Measurements from ENCODE around the gene ANKRD34C. TPM values are rescaled to one million over a fixed set of nuclear protein-coding genes. Genes with fewer than 3 reads are reported as not detected.

Gene ANKRD34C
- total RNA-seq, 2 experiments from 2014 or later = not detected

DNA sequence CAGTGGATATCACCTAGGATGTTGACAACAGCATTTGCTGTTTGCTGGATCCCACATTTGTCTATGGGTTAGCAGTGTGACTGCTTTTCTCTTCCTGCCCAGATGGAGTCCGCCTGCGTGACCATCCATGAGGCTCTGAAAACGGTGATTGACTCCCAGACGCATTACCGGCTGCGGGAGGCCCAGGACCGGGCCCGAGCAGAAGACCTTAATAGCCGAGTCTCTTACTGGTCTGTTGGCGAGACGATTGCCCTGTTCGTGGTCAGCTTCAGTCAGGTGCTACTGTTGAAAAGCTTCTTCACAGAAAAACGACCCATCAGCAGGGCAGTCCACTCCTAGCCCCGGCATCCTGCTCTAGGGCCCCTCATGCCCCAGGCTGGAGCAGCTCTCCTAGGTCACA, 39.4 kb downstream of the ANKRD34C start:
- Histone ChIP-seq H3K27ac (ENCODE audit: low read depth in 1 of 2, low read length in 2 of 2) (no peak overlapping the region), H3K27me3 (ENCODE audit: control insufficient read depth in 1 of 2, insufficient read depth in 2 of 2, low read length in 2 of 2) (no peaks in the 10 kb centered on the region), H3K4me1 (ENCODE audit: insufficient read depth, low read length) (no peaks in the 10 kb centered on the region), H3K36me3 (ENCODE audit: insufficient read depth, low read length) (peaks cover 64% of the 10 kb centered on the region), H3K4me3 (ENCODE audit: low read length) (no peak overlapping the region), H3K9me3 (ENCODE audit: control insufficient read depth in 1 of 2, insufficient read depth in 1 of 2, low read length in 2 of 2) (no peaks in the 10 kb centered on the region)
- intact Hi-C loops (cut with DNase I, micrococcal nuclease) = no loop called here
- H3K36me3 Mint-ChIP-seq (ENCODE audit: low read depth) = peaks cover 94% of the 10 kb centered on the region
- no peak overlapping the region for H3K4me3 Mint-ChIP-seq
- no peak overlapping the region for H3K27ac Mint-ChIP-seq
- ChIA-PET CTCF (no interaction called here), POLR2A (no interaction called here)
- H3K4me1 Mint-ChIP-seq (ENCODE audit: low read depth) = peaks cover 24% of the 10 kb centered on the region
- no peak for ATAC-seq (ENCODE audit: poor library complexity)
- no peaks in the 10 kb centered on the region for H3K27me3 Mint-ChIP-seq
- no peak for DNase-seq
- no peaks in the 10 kb centered on the region for H3K9me3 Mint-ChIP-seq
- TF ChIP-seq, protein P1, sequence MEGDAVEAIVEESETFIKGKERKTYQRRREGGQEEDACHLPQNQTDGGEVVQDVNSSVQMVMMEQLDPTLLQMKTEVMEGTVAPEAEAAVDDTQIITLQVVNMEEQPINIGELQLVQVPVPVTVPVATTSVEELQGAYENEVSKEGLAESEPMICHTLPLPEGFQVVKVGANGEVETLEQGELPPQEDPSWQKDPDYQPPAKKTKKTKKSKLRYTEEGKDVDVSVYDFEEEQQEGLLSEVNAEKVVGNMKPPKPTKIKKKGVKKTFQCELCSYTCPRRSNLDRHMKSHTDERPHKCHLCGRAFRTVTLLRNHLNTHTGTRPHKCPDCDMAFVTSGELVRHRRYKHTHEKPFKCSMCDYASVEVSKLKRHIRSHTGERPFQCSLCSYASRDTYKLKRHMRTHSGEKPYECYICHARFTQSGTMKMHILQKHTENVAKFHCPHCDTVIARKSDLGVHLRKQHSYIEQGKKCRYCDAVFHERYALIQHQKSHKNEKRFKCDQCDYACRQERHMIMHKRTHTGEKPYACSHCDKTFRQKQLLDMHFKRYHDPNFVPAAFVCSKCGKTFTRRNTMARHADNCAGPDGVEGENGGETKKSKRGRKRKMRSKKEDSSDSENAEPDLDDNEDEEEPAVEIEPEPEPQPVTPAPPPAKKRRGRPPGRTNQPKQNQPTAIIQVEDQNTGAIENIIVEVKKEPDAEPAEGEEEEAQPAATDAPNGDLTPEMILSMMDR (IDR thresholded peaks at IDR 0.05) = no peak

DNA sequence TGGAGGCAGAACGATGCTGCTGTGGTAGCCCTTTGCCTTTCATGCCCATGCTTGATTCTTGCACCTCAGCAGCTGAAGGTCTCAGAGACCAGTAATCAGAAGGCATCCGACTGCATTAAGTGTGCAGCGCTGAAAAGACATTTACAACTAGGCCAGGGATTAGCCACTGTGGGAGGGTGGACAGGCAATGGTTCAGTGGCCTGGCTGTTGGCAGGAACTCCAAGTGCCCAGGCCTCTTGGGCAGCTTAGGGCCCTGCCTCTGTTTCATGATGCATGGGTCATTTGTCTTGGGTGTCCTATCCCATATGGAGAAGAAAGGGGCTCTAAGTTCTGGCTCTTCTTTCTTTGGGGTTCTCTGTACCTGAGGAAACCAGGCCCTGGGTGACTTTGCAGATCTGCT, 39.8 kb downstream of the ANKRD34C start:
- intact Hi-C loops (cut with DNase I, micrococcal nuclease) = no loop called here
- ChIA-PET CTCF (no interaction called here), POLR2A (no interaction called here)
- TF ChIP-seq, protein P1 (IDR thresholded peaks at IDR 0.05) = no peak
- H3K27ac Mint-ChIP-seq = no peak overlapping the region
- no peaks in the 10 kb centered on the region for H3K9me3 Mint-ChIP-seq
- no peaks in the 10 kb centered on the region for H3K4me1 ChIP-seq (ENCODE audit: insufficient read depth, low read length)
- DNase-seq (no peak), ATAC-seq (ENCODE audit: poor library complexity) (no peak)
- H3K27me3 ChIP-seq (ENCODE audit: control insufficient read depth in 1 of 2, insufficient read depth in 2 of 2, low read length in 2 of 2) = no peaks in the 10 kb centered on the region
- no peak overlapping the region for H3K4me3 ChIP-seq (ENCODE audit: low read length)
- no peak overlapping the region for H3K4me3 Mint-ChIP-seq
- peaks cover 94% of the 10 kb centered on the region for H3K36me3 Mint-ChIP-seq (ENCODE audit: low read depth)
- peaks cover 62% of the 10 kb centered on the region for H3K36me3 ChIP-seq (ENCODE audit: insufficient read depth, low read length)
- H3K9me3 ChIP-seq (ENCODE audit: control insufficient read depth in 1 of 2, insufficient read depth in 1 of 2, low read length in 2 of 2) = no peaks in the 10 kb centered on the region
- no peaks in the 10 kb centered on the region for H3K27me3 Mint-ChIP-seq
- peaks cover 20% of the 10 kb centered on the region for H3K4me1 Mint-ChIP-seq (ENCODE audit: low read depth)
- H3K27ac ChIP-seq (ENCODE audit: low read depth in 1 of 2, low read length in 2 of 2) = no peak overlapping the region

DNA sequence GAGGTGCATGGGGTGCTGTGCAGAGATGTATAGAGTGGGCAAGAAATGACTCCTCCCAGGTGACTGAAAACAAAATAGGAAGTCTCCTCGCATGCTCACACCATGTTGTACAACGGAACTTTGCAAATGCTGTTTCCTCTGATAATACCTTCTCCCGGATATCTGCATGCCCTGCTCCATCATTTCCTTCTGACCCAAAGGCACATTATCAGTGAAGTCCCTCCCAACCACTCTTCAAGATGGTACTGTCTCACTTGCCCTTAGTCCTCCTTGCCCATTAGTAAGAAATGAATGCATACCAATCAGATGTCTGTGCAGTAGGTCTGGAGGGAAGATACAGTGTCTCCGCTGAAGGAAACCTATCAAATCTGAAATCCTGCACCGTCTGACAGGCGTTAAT, 40.4 kb downstream of the ANKRD34C start:
- Mint-ChIP-seq H3K27me3 (no peaks in the 10 kb centered on the region), H3K9me3 (no peaks in the 10 kb centered on the region), H3K4me1 (ENCODE audit: low read depth) (peaks cover 14% of the 10 kb centered on the region), H3K27ac (no peak overlapping the region), H3K36me3 (ENCODE audit: low read depth) (peaks cover 94% of the 10 kb centered on the region), H3K4me3 (no peak overlapping the region)
- H3K27me3 ChIP-seq (ENCODE audit: control insufficient read depth in 1 of 2, insufficient read depth in 2 of 2, low read length in 2 of 2) = no peaks in the 10 kb centered on the region
- H3K9me3 ChIP-seq (ENCODE audit: control insufficient read depth in 1 of 2, insufficient read depth in 1 of 2, low read length in 2 of 2) = no peaks in the 10 kb centered on the region
- no peak overlapping the region for H3K4me3 ChIP-seq (ENCODE audit: low read length)
- TF ChIP-seq, protein P1 (IDR thresholded peaks at IDR 0.05) = no peak
- H3K36me3 ChIP-seq (ENCODE audit: insufficient read depth, low read length) = peaks cover 56% of the 10 kb centered on the region
- ATAC-seq (ENCODE audit: poor library complexity) (no peak), DNase-seq (no peak)
- H3K27ac ChIP-seq (ENCODE audit: low read depth in 1 of 2, low read length in 2 of 2) = no peak overlapping the region
- intact Hi-C loops (cut with DNase I, micrococcal nuclease) = no loop called here
- H3K4me1 ChIP-seq (ENCODE audit: insufficient read depth, low read length) = no peaks in the 10 kb centered on the region
- ChIA-PET CTCF (no interaction called here), POLR2A (no interaction called here)
